Measurements from ENCODE around the gene NGRN. TPM values are rescaled to one million over a fixed set of nuclear protein-coding genes. Genes with fewer than 3 reads are reported as not detected.
"Not testable (repeated sequence)": the region's sequence is repeated elsewhere in the genome, so short reads cannot be mapped to it uniquely, and the experiment has no call there.

Gene NGRN
- total RNA-seq, 1 donor: 88.9 TPM

DNA sequence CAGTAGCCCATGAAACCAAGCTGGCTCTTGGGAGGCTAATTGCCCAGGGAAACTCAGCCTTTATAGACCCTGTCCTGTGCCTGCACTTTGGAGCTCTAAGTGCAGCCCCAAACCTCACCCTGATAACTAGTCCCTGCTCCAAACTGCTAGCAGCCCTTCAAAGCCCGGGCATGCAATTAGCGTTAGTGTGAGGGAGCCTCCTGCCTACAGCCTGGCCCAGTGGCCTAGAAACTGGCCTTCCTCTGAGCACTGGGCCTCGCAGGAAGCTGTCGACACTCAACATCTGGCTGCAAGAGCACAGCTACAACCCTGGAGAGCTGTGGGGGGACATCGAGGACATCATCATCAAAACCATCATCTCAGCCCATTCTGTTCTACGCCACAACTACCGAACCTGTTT is 7.7 kb upstream of the NGRN start:
- H3K4me3 ChIP-seq (ENCODE audit: low read depth, low read length): no peak overlapping the region
- DNase-seq (ENCODE audit: low read depth): no peak
- TF ChIP-seq, protein P1, sequence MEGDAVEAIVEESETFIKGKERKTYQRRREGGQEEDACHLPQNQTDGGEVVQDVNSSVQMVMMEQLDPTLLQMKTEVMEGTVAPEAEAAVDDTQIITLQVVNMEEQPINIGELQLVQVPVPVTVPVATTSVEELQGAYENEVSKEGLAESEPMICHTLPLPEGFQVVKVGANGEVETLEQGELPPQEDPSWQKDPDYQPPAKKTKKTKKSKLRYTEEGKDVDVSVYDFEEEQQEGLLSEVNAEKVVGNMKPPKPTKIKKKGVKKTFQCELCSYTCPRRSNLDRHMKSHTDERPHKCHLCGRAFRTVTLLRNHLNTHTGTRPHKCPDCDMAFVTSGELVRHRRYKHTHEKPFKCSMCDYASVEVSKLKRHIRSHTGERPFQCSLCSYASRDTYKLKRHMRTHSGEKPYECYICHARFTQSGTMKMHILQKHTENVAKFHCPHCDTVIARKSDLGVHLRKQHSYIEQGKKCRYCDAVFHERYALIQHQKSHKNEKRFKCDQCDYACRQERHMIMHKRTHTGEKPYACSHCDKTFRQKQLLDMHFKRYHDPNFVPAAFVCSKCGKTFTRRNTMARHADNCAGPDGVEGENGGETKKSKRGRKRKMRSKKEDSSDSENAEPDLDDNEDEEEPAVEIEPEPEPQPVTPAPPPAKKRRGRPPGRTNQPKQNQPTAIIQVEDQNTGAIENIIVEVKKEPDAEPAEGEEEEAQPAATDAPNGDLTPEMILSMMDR (IDR thresholded peaks at IDR 0.05; ENCODE audit: insufficient read depth, low read depth, low read length): no peak

DNA sequence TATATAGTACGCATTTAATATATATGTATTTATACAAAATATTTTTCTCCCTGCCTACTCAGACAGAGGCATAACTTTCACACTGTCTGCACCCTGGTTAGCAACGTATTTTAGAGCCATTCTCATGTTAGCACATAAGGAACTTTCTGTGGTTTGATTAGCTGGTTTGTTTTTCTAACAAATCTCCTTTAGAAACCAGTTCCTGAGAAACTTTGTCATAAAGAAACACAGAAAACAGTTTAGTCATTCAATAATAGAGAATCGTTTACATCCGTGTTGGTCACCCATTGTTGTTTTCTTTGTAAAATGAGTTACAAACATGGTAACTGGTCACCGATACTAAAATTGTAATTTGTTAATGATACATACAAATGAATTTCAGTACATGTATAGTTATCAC is 5.9 kb upstream of the NGRN start:
- no peak overlapping the region for H3K4me3 ChIP-seq (ENCODE audit: low read depth, low read length)
- TF ChIP-seq, protein P1 (IDR thresholded peaks at IDR 0.05; ENCODE audit: insufficient read depth, low read depth, low read length): no peak
- no peak for DNase-seq (ENCODE audit: low read depth)

DNA sequence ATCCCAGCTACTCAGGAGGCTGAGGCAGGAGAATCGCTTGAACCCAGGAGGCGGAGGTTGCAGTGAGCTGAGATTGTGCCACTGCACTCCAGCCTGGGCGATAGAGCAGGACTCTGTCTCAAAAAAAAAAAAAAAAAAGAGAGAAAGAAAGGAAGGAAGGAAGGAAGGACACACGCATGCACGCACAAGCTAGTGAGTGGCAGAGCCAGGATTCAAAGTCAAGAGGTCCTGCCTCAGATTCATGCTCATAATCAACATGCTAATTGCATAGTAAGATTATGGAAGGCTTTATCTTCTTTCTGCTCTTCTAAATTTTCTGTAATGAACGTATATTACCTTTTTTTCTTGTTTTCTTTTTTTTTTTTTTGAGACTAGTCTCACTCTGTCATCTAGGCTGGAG is 4.7 kb upstream of the NGRN start:
- not testable (repeated sequence) for H3K4me3 ChIP-seq (ENCODE audit: low read depth, low read length); DNase-seq (ENCODE audit: low read depth)

DNA sequence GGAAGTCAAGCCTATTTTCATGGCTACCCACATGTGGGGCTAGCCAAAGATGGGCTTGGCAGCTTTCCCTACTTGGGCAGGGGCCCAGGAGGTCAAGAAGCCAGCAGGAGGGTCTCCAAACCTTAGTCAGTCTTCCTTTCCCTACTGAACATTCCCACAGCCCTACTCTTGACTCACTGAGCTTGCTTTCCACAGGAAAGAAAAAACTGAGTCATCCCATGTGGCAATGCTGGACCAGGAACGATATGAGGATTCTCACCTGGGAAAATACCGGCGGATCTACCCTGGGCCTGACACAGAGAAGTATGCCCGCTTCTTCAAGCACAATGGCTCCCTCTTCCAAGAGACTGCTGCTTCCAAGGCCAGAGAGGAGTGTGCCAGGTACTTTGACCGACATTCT is 3.7 kb upstream of the NGRN start:
- no peak overlapping the region for H3K4me3 ChIP-seq (ENCODE audit: low read depth, low read length)
- TF ChIP-seq, protein P1 (IDR thresholded peaks at IDR 0.05; ENCODE audit: insufficient read depth, low read depth, low read length): no peak
- peak; percentile 16 for DNase-seq (ENCODE audit: low read depth)

DNA sequence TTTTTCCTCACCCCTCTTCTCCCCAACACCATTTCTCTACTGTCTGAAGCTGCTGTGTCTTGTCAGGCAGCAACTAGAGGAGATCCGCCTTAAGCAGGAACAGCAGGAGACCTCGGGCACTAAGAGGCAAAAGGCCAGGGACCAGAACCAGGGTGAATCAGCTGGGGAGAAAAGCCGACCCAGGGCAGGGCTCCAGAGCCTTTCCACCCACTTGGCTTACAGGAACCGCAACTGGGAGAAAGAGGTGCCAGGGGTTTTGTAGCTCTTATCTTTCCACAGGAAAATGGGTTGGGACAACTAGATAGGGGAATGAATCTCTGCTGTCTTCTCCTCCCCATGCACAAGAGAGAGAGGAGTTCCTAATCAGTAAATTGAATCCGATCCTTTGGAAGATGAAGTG is 3.0 kb upstream of the NGRN start:
- TF ChIP-seq, protein P1 (IDR thresholded peaks at IDR 0.05; ENCODE audit: insufficient read depth, low read depth, low read length): no peak
- no peak overlapping the region for H3K4me3 ChIP-seq (ENCODE audit: low read depth, low read length)
- DNase-seq (ENCODE audit: low read depth): no peak

GRCh38 chr15:90264671-90265070 is 801 bp upstream of the NGRN start:
- TF ChIP-seq, protein P1 (IDR thresholded peaks at IDR 0.05; ENCODE audit: insufficient read depth, low read depth, low read length): no peak
- no peak for DNase-seq (ENCODE audit: low read depth)
- H3K4me3 ChIP-seq (ENCODE audit: low read depth, low read length): peak overlapping the region; percentile 93

DNA sequence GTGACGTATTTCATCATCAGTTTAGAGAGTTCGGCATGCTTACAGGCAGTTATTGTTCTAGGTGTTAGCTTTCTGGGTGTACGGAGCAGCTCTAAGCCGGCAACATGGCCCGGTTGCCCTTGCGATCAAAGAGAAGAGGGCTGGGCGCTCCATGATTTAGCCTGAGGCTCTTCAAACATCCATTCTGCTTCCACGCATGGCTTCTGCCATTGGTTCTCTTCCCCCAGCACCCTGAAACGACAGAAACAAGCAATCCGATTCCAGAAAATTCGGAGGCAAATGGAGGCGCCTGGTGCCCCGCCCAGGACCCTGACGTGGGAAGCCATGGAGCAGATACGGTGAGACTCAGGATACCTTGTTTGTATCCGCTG is 574 bp downstream of the NGRN start:
- TF ChIP-seq, protein P1 (IDR thresholded peaks at IDR 0.05; ENCODE audit: insufficient read depth, low read depth, low read length): no peak
- H3K4me3 ChIP-seq (ENCODE audit: low read depth, low read length): peak overlapping the region; percentile 93
- DNase-seq (ENCODE audit: low read depth): peak; percentile 37
